Measurements from ENCODE around the gene ZCCHC24.

- TF ChIP-seq ZNF274 (IDR thresholded peaks at IDR 0.05; ENCODE audit: low read depth, low read length): no peak
- no peak for TF ChIP-seq SUZ12 (IDR thresholded peaks at IDR 0.05; ENCODE audit: extremely low read depth, insufficient read depth, insufficient read length)
- TF ChIP-seq YY1 (IDR thresholded peaks at IDR 0.05; ENCODE audit: insufficient read depth, insufficient read length): no peak
Measured at GRCh38 chr10:79488336-79488735, 42.9 kb upstream of the ZCCHC24 start.

Measured in NT2/D1 (cell line).